Fibroblast of peridontal ligament (primary cell): Measurements from ENCODE around the gene MGME1.
"Not testable (repeated sequence)": the region's sequence is repeated elsewhere in the genome, so short reads cannot be mapped to it uniquely, and the experiment has no call there.

Experiments
- DNase-seq: peaks from one replicate; pipeline ENCODE4 v3.0.0-alpha.2; 2010; ENCODE audit errors: extremely low read depth

The MGME1 gene

DNA sequence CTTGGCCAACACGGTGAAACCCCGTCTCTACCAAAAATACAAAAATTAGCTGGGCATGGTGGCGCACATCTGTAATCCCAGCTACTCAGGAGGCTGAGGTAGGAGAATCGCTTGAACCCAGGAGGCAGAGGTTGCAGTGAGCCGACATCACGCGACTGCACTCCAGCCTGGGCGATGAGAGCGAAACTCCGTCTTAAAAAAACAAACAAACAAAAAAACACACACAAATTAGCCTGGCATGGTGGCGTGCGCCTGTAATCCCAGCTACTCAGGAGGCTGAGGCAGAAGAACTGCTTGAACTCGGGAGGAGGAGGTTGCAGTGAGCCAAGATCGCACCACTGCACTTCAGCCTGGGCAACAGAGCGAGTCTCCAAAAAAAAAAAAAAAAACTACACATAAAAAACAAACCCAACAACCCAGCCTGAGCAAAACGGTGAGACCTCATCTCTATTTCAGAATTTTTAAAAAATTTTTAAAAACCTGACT, 8.4 kb upstream of the MGME1 start:
- DNase-seq, result not testable (repeated sequence)

DNA sequence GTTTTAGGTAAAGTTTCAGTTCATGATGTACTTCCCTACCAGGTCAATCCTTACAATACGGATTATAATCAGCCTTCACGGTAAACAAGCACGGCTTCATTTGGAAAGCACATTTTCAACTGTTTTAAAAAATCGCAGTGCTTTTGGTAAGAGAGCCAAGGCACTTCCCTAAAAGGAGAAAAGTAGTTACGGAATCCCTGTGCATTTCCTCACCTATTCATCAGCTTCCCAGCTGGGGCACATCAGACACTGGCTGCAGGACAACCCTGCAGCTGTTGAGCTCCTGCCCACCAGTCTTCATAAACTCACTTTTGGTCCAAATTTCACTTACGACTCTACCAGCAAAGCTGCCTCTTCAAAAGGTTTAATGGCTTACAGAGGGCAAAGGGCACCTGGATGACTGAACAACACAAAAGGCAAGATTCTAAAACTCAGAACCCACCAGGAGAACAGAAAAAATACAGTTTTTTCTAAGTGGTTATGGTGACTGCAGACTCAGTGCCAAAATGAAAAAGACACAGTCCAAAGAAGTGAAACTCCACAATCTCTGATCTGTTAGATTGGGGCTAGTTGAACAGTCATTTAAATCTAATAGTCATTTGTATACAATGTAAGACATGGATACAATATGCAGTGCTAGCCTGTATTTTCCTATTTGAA, 7.8 kb upstream of the MGME1 start:
- peak; percentile 68 for DNase-seq

DNA sequence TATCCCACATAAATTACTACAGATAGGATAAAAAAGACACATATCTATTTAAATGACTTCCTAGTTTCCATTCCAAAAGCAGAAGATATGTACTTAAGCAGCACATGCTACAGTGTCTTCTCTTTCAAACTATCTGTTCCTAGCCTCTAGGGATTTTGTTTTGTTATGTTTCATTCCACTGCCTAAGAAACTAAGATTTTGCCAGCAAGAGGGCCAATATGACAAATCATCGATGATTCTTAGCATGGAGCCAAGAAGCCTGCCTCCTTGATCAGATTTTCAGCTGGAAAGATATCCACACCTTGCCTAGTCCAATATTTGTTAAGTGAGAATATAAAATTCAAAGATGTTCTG, 7.3 kb upstream of the MGME1 start:
- DNase-seq, result peak; percentile 43

DNA sequence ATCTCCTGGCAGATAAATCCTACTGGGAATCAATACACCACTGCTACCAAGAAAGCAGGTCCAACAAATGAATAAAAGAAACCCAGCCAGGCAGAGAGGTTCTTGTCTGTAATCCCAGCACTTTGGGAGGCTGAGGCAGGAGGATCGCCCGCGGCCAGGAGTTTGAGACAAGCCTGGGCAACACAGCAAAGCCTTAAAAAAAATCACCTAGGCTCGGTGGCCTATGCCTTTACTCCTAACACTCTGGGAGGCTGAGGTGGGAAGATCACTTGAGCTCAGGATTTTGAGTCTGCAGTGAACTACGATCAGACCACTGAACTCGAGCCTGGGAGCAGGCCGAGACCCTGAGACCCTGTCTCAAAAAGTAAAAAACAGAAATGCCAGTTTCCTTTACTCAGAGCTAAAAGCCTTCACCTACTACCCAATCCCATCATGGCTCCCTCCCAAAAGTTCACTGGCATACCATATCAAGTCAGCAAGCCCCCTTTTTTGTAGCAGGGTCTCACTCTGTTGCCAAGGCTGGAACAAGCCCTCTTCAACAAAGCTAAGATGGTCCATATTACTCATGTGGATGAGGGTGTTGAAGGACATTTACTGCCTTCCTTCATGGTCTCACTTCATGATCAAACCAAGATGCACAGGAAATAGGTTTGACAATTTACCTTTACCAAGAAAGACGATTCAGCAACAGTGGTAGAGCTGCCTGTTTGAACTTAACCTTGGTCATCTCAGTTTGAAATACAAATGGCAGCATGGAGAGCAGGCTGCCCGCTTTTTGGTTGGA, 5.5 kb upstream of the MGME1 start:
- DNase-seq, result no peak

DNA sequence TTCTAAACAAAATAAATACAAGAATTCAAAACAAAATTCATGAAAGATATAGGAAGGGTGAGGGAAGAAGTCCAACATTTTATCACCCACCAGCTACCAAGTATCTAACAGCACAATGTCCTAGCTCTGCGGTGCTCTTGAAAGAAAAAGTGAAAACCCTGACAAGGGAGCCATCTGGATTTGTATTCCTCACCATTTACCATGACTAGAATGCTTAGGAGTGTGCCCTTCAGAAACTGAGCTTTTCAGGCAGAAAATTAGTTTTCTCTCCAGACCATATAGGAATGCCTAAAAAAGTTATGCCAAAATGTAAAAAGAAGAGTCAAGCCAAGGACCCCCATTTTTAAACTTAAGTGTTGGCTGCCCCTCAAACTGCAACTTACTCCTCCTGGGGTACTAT, 4.7 kb upstream of the MGME1 start:
- no peak for DNase-seq

DNA sequence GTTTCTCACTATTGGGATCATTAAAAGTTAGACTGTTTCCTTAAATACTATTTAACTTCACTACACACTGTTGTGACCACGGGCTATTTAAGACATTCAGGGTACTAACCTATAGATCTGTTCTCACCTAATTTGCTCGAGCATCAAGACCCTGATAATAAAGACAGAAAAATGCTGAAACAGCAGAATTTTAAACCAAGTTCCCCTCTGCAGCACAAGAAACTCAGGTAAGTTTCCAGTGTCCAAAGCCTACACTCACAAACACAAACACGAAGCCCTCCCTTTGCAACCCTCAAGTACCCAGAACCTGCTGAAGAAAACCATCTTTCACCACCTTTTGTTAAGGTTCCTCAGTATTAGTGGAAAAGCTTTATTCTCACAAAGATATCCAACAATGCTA, 4.2 kb upstream of the MGME1 start:
- DNase-seq, result no peak

DNA sequence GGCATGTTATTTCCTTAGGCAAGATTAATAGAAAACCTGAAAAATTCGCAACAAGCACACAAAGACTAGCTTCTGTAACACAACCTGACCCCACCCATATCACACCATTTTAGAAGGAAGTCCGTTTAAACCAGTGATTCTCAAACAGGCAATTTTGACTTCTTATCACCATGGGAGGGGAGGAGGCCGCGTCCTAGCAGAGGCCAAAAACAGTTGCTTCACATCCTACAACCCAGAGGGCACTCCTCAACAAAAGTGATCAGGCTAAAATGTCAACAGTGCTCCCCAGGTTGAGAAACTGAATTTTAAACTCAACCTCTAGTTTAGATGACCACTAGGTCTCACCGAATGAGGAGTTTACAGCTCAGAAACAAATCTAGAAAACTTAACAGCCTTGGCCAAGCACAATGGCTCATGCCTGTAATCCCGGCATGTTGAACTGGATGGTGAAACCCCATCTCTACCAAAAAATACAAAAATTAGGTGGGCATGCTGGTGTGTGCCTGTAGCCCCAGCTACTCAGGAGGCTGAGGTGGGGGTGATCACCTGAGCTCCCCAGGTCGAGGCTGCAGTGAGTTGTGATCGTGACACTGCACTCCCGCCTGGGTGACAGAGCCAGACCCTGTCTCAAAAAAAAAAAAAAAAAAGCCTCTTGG, 3.6 kb upstream of the MGME1 start:
- DNase-seq, result no peak

DNA sequence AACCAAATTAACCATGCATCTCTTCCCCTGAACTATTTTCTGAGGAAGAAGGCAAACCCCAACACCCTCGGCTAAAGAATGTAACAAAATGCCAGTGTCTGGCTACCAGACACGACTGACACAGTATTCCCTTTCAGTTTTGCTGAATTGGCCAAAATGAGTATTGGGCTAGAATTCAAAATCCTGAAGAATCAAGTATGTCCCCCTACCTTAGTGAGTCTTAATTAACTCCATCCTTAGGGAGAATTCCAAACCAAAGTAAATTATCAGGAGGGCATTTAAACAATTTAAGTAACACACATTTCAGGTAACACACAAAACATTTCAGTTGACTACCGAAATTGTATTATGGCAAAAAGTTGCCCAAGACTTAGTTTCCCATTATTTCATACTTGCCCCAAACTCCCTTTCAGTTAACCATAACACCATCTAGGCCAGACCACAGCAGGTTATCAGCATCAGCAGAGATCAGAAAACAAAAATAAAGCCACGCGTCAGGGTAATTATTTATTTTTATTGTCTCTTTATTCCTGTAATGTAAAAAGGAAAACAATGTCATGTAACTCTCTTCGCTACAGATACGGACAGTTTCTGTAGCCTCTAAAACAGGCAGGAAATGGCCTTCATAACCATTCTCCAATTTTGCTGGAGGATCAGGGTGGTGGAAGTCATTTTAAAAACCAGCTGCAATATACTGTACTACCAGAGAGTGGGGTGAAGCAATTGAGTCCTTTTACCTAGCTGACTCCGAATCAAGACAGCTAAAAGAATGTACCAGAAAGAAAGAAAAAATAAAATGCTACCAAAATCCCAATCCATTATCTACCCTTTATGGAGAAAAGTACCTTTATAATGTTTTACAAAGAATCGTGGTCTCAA, 2.1 kb upstream of the MGME1 start:
- DNase-seq, result peak; percentile 62

DNA sequence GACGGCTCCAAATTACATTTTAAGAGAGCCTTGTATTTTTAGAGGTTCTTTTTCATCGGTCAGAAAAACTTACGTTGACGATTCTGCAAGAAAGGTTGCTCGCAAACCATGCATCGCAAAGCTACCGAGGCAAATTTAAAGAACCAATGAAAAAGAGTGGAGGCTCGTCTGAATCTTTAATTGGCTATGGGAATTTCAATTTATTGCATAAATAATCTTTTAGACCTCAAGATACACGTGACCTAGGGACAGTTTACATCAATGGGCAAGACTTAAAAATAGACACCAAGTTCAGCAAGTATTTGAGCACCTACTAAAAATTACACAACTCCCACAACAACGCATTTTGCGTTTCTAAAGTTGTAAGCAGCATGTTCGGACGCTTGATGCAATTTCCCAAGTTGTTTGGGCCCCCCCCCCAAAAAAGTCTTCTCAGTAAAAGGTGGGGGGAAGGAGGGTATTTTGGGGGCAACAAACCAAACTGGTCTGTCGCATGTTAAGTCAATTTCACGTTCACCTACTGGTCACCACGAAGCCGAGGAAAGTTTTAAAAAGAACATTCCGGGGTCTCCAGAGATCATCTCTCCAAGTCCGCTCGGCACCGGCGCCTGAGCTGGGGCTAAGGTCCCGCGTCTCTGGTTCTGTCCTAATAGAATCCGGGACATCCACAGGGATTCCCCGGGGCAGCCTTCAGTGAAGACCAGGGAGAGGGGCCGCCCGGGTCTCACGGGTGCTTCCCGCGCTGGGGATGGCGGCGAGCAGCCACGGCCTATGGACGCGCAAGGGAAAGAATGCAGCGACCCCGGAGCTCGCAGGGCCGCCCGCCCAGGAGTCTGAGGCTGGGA, 1.1 kb upstream of the MGME1 start:
- peak; percentile 69 for DNase-seq

DNA sequence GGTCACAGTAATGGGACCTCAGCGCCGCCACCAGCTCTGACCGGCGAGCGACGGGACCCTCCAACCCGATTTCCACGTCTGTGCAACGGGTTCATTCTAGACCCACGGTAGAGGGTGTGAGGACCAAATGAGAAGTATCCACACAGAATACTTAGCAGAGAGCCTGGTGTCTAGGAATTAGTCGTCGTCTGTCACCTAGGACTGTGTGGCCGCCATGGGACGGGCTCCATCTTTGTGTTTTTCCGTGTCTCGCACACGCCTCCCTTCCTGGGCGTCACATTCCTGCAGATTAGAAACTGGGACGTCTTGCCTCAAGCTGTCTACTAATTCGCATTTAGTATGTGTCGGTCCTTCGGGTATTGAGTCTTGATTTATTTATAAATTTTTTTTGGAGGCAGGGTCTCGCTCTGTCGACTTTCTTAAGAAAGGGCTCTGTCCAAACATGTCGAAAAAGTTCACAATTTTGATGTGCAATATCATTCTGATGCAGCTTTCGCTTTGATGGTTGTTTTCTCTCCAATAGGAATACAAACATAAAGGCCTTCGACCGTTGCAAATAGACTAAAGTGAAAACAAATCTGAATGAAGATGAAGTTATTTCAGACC, 563 bp downstream of the MGME1 start:
- peak; percentile 47 for DNase-seq

DNA sequence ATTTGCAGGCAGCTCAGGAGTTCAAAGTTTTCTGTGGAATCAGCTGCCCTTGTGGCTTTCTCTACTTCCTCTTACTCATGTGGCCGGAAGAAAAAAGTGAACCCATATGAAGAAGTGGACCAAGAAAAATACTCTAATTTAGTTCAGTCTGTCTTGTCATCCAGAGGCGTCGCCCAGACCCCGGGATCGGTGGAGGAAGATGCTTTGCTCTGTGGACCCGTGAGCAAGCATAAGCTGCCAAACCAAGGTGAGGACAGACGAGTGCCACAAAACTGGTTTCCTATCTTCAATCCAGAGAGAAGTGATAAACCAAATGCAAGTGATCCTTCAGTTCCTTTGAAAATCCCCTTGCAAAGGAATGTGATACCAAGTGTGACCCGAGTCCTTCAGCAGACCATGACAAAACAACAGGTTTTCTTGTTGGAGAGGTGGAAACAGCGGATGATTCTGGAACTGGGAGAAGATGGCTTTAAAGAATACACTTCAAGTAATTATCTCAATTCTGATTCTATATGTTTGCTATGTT, 1.1 kb downstream of the MGME1 start:
- DNase-seq, result peak; percentile 14

DNA sequence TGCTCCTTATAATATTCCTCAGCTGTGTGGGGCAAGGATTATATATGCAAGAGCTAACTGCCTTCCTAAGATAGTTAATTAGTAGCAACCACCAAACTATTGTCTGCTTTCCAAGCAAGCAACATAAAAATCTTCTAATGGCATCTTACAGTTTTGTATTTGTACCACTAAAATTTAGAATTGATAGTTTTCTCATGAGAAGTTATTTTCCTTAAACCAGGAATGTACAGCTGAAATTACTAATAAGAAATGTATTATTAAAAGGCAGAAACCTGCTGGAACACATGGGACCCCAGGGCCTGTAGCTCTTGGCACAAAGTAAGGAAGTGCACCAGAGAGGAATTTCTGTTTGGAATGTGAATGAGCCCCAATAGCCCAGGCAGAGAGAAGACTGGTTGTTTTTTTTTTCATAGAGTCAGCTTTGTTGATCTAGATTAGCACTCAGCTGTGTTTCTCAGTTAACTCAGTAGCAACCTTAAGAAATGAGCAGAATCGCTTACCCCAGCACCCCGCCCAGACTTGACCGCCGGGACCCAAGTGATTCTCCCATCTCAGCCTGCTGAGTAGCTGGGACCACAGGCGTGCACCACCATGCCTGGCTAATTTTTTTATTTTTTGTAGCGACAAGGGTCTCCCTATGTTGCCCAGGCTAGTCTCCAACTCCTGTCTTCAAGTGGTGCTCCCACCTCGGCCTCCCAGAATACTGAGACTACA, 2.6 kb downstream of the MGME1 start:
- peak; percentile 39 for DNase-seq

DNA sequence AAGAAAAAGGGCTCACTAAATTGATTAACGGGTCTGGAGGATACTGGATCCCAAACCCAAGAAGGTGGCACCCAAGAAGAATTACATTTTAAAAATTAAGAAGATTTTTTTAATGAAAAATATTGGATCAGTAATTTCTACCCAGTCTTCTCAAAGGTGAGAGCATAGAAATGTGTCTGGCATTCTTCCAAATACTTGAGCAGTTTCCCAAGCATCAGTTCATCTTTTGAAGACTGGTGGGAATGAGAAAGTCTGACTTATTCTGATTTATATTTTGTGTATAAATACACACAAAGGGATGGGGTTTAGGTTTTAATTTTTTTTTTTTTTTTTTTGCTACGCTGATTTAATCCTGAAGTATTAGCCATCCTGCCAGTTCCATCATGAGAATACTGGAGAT, 3.3 kb downstream of the MGME1 start:
- DNase-seq, result peak; percentile 11

DNA sequence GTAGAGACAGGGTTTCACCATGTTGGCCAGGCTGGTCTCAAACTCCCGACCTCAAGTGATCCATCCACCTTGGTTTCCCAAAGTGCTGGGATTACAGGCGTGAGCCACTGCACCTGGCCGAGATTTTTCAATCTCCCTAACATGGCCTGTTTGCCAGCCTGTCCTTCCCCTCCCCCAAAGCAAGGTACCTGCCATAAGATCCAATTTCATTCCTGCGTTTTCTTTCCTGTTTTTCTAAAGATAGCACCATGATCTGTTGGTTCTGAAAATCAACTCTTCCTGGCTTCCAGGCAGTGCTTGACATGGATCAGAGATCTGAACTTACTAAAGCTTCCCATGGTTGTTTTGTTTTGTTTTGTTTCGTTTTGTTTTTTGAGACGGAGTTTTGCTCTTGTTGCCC, 7.5 kb downstream of the MGME1 start:
- no peak for DNase-seq

DNA sequence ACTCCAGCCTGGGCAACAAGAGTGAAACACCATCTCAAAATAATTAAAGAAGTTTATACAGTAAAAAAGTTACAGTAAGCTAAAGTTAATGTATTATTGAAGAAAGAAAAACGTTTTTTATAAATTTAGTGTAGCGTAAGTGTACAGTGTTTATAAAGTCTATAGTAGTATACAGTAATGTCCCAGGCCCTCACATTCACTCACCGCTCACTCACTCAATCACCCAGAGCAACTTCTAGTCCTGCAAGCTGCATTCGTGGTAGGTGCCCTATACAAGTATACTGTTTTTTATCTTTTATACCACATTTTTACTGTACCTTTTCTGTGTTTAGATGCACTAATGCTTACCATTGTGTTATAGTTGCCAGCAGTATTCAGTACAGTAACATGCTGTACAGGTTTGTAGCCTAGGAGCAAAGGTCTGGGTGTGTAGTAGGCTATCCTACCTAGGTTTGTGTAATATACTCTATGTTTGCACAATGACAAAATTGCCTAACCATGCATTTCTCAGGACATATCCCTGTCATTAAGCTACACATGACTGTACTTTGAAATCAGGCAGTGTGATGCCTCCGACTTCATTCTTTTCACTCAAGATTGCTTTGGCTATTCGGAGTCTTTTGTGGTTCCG, 16.7 kb downstream of the MGME1 start:
- no peak for DNase-seq

DNA sequence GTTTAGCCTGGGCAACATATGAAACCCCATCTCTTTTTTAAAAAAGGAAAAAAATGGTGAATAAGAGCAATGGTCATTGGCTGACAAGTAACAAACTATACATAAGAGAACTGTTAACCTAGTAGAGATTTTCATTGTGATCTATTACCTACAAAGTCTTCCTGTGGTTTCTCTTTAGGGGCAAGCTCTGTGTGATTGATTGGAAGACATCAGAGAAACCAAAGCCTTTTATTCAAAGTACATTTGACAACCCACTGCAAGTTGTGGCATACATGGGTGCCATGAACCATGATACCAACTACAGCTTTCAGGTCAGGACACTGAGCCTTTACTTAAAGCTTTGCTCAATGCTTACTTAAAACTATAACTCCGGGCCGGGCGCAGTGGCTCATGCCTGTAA, 19.2 kb downstream of the MGME1 start:
- DNase-seq, result no peak

DNA sequence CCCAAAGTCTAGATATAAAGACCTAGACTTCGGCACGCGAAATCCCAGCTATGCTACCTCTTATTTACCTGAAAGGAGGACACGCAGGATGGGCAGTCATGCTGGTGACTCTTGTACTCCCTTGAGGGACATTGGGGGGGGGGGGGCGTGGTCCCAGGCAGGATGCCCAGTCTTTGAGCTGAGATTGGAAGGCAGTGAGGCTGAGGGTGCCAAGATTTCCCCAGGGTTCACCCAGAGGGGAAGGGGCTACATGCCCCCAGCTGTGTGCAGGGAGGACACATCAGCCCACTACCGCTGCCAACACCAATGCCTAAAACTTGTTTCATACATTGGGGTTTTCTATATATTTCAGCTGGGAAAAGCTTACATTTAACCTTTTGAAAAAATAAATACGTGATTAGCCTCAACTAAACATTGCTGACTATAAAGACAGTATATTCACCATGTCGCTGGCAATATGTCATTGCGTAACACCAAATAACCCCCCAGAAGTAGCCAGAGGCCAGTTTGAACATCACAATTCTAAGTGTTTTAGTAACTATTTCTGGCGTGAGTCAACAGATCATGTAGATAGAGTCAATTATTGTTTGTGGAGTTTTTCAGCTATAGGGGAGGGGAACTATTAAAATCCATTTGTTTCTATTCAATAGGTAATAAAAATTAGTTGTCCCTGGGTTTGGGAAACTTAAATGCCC, 21.6 kb downstream of the MGME1 start:
- DNase-seq, result no peak

DNA sequence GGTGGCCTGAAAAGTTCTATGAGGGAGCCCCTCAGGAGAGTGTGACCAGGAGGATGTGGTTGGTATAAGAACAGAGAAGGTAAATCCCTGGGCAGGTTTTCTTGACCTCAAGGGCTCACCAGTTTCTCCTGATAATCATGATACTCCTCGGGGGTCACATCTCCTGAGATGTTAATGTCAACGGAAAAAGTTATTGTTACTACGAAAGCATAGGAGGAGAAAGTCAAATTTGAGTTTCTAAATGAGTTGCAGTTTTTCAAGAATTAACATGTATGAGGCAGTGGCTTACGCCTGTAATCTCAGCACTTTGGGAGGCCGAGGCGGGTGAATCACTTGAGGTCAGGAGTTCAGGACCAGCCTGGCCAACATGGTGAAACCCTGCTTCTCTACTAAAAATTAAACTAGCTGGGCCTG, 23.4 kb downstream of the MGME1 start:
- no peak for DNase-seq
